Neural progenitor cell (in vitro differentiated cells): Measurements from ENCODE around the gene KDELR1.

Experiments used
- CTCF ChIP-seq: fragments of 200-600 bp; sonication (generic); IDR thresholded peaks from 2 replicates; pipeline ENCODE4 v1.5.1; 2017; ENCODE audit warnings: antibody characterized with exemption, mild to moderate bottlenecking
- EZH2 ChIP-seq: fragments of 200-600 bp; sonication (generic); IDR thresholded peaks from 2 replicates; pipeline ENCODE4 v1.6.1; 2017; ENCODE audit warnings: antibody characterized with exemption, mild to moderate bottlenecking, moderate library complexity

- TF ChIP-seq CTCF = no peak
- TF ChIP-seq EZH2 = no peak
Measured at GRCh38 chr19:48354332-48354992, 36.9 kb downstream of the KDELR1 start.
